ENCODE data around the gene STRA6.

Gene STRA6

GRCh38 chr15:74131628-74132413, 70.8 kb downstream of the STRA6 start:
- no peak for DNase-seq (ENCODE audit: low spot score)

- no peak for DNase-seq (ENCODE audit: low spot score)
Observed at GRCh38 chr15:74130849-74131627, 71.5 kb downstream of the STRA6 start.

- no peak for DNase-seq (ENCODE audit: low spot score)
Observed at GRCh38 chr15:74130155-74130848, 72.3 kb downstream of the STRA6 start, which contains the start of gene ISLR2. ISLR2 (plus strand) TSS chr15:74130586; CDS start chr15:74132755, 2,169 bp downstream.

GRCh38 chr15:74129586-74130154, 72.9 kb downstream of the STRA6 start:
- no peak for DNase-seq (ENCODE audit: low spot score)

Measured in hematopoietic multipotent progenitor cell treated with erythropoietin and hydrocortisone succinate and interleukin-3 and kit ligand, for 15 days (in vitro differentiated cells).